Uterine smooth muscle cell (primary cell): ENCODE measurements around the gene NIPAL1. TPM values are rescaled to one million over a fixed set of nuclear protein-coding genes. Genes with fewer than 3 reads are reported as not detected.

Source experiments
- total RNA-seq: library from RNA; depleted of rRNA; stranded (reverse); fragments of >200 nt; gene quantifications from 2 replicates; pipeline ENCODE4 v1.2.3, GENCODE V29; 2014

NIPAL1 gene
- total RNA-seq, result 0.25 and 1.2 TPM in 2 replicates

DNA sequence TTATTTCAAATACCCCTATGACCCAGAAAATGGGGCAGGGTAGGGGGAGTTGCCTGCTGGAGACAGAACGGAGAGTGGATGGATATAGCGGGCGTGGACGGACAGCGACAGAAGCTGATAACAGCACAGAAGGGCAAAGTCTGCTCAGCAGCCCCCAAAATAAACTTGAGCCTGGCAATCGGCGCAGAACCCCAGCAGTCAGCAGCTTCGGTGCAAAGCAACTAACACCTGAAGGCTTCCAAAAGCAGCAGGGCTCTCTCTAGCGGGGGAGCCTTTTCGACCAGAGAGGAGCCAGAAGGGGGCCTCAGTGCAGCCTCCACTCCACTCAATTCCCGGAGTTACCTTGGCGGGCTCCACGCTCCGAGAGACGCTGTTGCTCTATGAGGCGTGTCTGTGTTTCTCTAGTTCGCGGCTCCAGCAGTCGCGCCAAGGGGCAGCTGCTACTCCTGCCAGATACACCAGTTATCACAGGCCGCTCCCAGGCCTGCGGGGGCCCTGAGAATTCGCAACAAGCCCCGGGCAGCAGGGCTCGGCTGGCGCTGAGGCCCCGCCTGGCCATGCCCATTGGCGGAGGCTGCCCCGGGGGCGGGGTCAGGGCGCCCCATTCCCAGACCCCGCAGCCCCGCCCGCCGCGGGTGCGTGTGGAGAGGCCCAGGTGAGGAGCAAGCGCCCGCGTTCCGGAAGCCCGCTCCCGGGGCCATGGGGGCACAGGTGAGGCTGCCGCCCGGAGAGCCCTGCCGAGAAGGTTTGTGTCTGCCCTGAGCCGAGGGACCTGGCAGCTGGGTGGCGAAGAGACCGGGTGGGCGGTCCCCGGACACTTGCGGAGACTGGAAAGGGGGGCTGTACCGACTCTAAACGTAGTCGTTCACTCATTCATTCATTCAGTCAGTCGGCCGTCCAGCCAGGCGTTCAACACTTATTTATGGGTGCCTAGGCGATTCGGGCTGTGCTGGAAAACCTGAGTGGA lies at the start of gene NIPAL1, which contains the start of gene CNGA1:
TSS of gene NIPAL1 (plus strand) at position 632 of the 967 bp plus-strand sequence. CDS start at position 700, 68 bp downstream.
TSS of gene CNGA1 (minus strand) at position 541 of the 967 bp plus-strand sequence. CDS start 63,992 bp downstream, outside the sequence.

Other genes with a start within 250 kb of the NIPAL1 start
- gene CORIN, start 178.7 kb upstream of the NIPAL1 start, total RNA-seq, result 0.55 and 1.00 TPM in 2 replicates
- 10.4 and 11.4 TPM in 2 replicates for gene NFXL1, start 102.2 kb upstream of the NIPAL1 start, total RNA-seq
- gene CNGA1, start 91 bp upstream of the NIPAL1 start, total RNA-seq, result not detected in 2 replicates
- gene TXK, start 117.5 kb downstream of the NIPAL1 start, total RNA-seq, result not detected in 2 replicates